Measurements from ENCODE around the gene HIRA.
"Not testable (repeated sequence)": the region's sequence is repeated elsewhere in the genome, so short reads cannot be mapped to it uniquely, and the experiment has no call there.

The HIRA gene

DNA sequence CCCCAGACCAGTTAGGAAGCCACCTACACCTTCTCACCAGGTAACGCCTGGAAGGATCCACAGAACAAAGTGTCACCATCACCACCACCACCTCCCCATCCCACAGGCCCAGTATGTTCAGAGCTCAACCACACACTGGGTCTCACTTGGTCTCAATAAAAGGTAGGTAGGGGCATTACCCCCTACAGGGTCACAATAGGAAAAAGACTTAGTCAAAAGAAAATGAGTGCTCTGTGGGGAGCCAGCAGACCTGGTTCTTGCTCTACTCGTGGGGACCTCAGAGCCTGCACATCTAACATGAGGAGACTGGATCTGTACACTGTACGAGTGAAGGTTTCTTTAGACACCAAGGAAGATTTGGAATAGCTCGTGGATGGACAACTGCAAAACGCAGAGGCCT lies 49.3 kb downstream of the HIRA start:
- DNase-seq = no peak

DNA sequence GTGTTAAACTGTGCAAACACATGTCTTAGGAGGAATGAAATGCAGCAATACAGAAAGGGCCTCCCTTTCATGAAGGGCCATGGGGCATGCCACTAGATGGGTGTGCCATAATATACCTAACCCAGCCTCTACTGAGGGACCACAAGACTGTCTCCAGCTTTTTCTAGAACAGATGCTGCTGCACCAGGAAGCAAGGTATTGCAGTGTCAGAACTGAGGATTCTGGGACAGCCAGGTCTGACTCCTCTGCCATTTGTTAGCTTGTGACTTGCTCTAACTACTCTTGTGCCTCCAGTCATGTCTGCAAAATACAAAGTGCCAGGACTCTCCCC lies 53.2 kb downstream of the HIRA start:
- no peak for DNase-seq

DNA sequence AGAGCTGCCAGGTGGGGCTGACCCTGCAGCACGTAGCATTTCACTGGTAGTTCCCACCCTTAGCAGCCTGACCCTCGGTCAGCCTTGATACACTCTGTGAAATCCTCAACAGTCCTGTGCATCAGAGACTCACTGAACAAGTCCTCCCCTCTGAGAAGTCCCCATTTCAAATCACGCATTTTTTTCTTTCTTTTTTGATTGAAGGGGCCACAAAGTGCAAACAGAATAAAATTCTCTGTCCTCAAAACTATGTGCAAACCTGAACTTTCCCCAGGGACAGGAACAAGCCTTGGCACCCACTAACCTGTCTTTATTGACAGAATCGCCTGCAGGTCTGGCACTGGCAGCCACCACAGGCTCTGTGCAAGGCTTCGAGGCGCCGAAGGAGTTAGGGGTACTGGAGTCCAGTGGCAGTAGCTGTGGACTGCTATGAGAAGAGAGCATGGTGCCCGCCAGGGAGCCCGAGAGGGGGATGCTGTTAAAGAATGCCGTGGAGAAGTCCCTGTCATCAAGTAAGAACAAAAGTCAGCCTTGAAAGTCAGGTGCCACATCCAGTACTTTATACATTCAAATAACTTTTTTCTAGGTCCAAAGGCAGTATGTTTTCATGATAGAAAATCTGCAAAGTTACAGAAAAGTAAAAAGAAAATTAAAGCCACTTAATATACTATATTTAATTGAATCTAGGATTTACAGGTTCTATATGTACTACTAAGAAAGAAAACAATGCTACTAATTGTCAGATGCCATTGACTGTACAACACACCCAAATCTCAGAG lies 53.8 kb downstream of the HIRA start:
- DNase-seq = no peak

DNA sequence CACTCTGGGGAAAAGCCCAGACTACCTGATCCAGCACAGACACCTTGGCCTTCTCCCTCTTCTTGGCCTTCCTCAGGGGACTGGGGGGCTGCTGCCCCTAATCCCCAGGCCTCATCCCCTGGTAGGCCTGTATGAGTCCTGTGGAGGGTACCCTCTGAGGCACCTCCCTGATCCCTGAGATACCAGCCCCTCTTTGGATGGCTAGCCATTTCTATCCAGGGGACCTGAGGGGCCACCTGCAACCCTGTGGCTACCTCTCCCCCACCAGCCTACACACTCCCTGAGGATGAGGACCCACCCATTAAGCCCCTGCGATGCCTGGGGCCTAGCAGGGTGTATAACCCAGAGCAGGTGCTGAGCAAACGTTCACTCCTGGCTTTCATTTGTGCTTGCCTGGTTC lies 54.6 kb downstream of the HIRA start:
- no peak for DNase-seq

DNA sequence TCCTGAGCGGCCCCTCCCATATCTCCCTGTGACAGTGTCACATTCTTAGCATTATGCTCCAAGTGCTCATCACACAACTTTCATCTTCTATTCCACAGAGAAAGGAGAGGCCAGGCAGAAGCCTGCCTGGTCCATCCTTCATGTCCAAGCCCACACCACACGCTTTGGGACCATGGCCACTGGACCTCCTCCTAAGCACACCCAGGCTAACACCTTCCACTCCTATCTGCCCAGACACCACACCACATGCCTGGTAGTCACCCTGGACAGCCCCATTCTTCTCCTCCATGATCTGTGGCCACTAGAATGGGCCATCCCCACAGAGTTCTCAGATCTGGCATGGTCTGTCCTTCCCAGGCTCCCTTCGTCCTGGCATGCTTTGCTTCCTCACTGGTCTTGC lies 55.3 kb downstream of the HIRA start:
- DNase-seq = no peak

DNA sequence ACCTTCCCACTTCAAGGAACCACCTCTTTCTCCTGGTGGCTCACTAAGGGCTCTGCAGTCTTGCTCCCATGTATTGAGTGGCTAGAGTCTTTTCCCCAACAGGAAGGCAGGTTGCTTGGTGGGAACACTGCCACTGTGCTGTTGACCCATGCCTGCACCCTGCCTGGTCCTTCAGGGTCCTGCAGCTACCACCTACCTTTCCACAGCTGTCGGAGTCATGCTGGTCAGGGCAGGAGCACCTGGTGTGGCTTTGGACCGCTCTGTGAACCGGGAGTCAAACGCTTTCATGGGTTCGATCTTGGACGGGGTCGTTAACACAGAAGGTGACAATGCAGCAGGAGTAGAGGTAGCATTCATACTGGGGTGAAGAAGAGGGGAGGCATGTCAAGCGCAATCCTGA lies 56.1 kb downstream of the HIRA start:
- no peak for DNase-seq

DNA sequence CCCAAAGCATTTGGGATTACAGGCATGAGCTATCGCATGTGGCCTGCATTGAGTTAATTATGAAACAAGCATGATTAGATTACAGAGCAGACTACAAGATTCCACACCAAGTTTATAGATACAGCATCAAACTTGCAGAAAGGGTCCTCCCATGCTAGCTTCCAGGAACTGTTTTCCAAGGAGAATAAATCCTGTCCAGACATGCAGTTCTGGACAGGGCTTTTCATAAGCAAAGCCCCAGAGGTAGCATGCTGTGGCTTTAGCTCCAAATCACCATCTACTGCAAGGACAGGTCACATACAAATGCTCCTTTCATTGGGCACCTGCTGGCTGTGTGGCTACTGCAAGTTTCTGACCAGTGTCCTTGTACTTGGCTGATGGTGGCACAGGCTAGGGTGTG lies 57.1 kb downstream of the HIRA start:
- no peak for DNase-seq

DNA sequence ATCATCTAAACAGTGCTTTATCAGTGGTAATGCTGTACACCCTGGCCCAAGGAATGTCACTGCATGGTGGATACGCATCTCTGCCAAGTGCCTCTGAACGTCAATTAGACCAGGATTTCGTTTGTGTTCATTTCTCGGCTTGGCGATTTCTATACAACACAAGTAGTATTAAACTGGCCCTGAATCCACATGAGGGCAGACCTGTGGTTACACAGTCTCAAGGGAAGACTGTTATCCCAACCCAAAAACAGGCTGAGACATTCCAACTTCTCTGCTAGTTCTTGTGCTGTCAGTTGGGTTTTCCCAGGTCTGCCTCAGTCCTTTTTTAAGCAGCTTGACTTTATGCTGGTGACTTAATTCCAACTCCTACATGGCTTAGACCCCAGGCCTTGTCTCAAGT lies 58.1 kb downstream of the HIRA start:
- no peak for DNase-seq

DNA sequence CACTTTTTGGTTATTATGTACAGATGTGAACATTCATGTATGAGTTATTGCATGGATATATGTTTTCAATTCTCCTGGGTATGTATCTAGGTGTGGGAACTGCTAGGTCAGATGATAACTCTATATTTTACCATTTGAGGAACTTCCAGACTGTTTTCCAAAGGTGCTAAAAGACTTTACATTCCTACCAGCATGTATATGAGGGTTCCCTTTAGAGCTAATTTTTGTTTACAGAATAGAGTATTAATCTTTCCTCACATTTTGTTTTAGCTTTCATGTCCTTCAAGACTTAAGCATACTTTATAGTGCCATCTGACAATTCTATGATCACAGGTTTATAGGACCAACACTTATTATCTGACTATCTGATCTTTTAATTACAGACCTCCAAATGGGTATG lies 59.6 kb downstream of the HIRA start:
- no peak for DNase-seq

DNA sequence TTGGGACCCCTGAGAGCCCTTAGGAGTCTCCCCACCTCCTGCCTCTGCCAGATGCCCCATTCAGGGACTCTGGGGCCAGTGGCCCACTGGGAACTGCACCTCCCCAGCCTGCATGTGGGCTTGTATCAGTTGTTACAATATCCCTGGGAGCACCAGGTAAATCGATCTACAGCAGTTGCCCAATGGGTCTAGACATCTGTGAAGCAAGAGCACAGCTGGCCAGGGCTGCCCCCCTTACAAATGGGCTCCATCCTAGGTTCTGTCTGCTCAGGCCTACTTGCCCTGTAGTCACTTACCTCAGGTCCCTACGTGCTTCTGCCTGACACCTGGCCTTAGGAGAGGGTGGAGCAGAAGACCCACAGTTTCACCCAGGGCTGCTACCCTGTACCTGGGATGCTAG lies 62.7 kb downstream of the HIRA start:
- no peak for DNase-seq

DNA sequence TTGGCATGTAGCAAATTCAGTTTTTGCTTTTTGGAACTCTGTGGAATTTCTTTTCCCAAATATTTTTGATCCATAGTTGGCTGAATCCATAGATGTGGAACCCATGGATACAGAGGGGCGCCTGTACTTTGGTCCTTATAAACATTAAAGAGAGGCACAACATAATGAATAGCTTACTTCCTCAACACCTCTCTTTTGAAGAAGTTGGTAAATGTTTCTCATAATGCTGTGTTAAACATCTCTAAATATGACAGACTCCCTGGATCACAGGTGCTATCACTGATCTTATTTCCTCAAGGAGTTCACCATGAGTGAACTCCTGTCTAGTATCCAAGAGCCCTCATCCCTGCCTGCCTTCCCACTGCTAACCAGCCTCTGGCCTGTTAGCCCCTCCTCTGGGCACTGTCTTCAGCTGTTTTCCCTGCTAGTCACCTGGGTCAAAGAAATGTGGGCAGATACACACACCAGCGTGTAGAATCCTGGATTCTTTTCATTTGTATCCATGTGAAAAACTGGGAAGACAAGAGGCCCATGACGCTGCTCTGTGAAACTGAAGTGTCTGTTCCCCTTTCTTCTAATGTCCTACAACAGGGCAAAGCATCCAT lies 63.7 kb downstream of the HIRA start:
- no peak for DNase-seq

DNA sequence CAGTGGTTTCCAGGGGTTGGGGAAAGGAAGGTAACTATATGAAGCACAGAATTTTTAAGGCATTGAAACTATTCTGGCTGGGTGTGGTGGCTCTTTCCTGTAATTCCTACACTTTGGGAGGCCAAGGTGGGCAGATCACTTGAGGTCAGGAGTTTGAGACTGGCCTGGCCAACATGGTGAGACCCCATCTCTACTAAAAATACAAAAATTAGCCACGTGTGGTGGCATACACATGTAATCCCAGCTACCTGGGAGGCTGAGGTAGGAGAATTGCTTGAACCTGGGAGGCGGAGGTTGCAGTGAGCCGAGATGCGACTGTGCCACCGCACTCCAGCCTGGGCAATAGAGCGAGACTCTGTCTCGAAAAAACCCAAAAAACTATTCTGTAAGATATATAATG lies 68.0 kb downstream of the HIRA start:
- DNase-seq = not testable (repeated sequence)

DNA sequence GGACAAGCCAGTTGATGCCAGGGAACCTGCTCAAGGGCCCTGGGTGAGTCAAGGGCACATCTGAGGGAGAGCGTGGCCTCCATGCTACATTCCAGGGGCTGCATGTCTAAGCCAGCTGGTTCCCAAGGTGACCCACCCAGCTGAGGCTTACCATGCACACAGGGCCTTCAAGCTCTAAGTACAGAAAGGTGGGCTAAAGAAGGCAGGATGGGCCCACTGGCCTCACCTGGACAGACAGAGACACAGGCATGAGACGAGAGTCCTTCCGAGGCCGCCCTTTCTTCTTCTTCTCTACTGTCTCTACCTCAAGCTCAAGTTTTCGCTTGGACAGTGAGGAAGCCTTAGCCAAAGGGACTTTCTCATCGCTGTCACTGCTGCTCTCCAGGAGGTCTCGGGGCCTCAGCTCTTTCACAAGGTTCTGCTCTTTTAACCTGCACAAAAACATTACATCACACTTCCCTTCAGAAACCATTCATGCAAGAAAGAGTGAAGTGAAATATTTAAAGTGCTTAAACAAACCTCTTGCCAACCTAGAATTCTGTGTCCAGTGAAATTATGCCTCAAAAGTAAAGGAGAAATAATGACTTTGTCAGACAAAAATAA lies 69.9 kb downstream of the HIRA start:
- no peak for DNase-seq

DNA sequence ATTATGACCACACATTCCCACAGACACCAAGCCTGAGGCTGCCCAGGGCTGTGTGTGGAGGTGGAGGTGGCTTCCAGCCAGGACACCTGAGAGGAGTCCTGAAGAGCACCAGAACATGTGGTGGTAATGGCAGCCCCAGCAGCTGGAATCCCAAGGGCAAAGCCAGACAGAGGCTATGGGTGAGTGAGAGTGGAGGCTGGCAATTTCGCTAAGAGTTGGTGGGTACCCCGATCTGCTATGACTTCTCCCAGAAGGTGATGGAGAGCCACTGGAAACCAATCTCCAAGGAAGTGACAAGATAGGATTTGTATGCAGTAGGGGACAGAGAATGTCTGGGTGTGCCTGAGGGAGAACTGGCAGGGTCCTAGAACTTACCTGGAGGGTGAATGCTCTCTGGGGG lies 70.7 kb downstream of the HIRA start:
- no peak for DNase-seq

DNA sequence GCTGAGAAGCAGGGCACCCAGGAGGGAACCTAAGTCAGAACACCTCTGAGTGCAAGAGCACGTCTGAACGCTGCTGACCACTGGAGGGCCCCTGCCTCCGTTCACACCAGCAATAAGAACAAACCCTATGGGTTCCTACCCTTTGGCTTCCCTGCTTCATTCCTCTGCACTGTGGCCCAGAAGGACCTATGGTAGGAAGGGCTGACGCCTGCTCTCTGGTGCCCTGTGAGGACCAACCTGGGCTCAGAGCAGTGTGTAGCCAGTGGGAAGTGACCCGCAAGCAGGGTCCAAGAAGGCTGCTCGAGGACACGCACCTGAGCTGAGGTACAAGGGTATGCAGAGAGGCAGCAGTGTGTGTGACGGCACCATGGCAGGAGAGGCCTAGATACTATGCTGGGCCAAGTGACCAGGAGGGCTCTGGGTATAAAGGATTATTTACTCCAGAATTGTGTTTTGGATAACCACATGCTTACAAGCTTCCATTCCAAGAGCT lies 71.2 kb downstream of the HIRA start:
- DNase-seq = no peak

DNA sequence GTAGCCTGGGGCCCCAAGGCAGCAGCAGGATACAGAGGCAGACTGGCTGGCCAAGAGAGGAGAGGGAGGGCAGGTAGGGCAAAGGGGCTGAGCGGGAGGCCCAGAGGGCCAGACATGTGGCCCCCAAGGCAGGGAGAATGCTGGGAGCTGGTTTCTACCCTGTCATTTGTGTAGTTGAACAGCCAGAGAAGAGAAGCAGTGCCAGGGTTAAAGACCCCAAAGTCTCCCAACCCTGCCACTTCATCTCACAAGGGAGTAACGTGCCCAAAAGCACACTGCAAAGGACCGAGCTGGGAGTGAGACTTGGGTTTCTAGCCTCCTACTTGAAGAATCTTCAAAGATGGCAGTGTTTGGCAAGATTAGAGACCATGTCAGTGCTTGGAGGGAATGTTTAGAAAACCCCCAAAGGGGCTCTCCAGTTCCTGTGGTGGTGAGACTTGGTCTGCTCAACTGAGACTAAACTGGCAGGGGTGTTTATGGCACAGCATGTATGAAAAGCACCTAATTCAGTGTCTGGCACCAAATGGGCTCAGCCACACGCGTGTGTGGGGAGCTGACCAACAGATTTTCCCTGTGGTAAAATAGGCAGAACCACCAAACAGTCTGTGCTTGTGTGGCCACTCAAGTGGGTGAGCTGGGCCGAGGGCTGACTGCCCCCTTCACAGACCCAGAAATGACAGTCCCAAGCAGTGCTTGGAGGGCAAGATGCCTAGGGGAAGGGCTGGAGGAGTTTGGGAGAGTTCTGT lies 71.8 kb downstream of the HIRA start:
- no peak for DNase-seq

DNA sequence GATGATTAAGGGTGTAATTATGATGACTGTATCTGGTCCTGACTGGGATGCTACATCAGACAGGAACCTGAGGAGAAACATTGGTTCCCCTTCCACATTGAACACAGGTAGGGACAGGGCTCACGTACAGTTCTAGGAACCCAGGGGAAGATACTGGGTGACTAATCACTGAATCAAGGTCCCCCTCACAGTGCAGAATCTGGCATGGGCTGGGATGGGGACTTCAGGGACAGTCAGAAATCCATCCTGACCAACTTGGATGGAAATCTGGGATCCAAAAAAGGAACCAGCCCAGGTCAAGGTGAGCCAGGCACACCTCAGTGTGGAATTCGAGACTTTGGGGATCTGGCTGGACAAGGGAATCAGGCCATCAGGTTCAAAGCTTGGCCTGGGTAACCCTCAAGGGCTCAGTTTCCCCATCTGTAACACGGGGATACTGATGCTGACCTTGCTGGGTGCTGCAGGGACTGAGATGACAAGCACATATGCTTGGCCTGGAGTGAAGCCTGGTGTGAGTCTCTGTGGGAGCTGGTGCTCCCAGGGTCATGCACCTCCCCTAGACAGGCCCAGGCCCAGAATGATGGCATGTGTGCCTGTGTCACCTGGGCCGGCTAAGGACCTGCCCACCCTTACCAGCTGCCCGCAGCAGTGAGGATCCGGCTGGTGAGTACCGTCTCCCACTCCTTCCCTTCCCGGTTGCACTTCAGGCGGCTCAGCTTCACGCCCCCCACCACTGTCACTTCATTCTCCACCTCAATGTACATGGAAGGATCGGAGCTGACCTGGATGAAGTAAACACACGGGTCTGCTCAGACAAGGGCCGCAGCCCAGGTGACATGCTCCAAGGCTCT lies 72.6 kb downstream of the HIRA start:
- no peak for DNase-seq

DNA sequence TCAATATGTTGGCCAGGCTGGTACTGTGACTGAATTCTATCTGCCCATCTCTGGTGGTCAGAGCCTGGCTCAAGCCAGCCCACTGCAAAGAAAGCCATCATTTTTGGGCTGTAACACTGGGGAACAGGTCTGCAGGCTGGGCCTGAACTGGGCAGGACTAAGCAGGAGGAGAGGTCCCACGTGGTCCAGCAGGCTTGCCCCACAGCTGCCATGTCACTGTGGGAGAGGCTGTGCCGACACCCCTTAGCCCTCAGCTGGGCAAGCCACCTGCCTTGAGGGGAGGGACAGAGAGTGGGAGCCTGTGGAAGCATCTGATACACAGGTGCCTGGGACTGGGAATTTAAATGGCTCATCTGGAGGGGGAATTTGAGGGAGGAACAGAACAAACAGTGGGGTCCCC lies 73.3 kb downstream of the HIRA start:
- DNase-seq = no peak

DNA sequence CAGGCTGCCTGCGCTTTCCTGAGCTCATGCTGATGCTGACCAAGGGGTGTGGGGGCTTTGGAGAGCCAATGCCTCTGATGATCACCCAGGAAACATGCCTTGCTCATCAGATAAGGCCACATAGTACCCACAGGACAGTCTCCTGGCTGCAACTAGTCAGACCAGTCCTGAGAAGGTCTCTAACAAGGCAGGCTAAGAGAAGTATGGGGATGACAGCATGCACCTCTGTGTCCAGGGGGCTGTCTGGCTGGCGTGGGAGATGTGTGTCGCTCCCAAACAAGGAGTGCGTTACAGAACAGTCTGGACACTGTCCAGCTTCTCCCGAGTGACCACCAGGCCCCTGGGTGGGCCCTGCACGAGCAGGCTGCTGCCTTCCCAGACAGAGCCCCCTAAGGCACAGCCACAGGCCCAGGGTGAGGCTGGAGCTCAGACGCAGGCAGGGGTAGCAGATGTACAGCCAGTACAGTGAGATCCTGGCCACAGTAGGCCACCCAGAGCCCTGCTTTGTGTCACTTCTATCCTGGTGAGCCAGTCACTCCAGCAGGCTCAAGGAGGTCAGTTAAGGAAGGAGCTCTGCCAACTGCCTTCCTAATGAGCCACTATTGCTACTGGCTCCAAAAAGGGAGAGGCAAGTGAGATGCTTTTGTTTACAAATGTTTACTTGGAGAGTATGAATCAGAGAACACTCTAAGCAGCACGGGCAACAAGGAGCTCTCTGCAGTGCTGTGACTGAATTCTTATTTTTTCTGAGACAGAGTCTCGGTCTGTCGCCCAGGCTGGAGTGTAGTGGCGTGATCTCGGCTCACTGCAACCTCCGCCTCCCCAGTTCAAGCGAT lies 74.0 kb downstream of the HIRA start:
- no peak for DNase-seq

DNA sequence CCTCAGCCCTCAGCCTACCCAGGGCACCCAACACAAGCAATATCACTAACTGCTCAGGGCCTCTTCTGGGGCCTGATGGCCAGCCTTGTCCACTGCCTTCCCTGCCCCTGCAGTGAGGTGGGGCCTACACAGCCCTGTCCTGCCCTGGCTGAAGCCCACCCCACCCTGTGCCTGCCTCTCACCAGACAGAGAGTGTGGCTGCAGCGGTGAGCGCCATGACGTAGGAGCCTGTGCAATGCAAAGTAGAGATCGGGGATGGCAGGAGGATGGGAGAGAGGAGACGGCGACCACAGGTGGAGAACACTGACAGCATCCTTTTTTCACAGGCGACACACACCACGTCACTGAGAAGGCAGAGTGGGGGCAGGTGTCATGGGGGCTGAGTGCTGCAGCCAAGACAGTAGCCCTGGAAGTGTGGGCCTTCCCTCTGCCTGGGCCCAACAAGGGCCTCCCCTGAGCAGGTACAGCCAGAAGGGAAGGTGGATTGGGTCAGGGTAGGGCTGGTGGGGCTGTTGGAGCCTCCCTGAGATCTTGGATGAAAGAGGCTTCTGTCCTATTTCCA lies 74.7 kb downstream of the HIRA start:
- no peak for DNase-seq

DNA sequence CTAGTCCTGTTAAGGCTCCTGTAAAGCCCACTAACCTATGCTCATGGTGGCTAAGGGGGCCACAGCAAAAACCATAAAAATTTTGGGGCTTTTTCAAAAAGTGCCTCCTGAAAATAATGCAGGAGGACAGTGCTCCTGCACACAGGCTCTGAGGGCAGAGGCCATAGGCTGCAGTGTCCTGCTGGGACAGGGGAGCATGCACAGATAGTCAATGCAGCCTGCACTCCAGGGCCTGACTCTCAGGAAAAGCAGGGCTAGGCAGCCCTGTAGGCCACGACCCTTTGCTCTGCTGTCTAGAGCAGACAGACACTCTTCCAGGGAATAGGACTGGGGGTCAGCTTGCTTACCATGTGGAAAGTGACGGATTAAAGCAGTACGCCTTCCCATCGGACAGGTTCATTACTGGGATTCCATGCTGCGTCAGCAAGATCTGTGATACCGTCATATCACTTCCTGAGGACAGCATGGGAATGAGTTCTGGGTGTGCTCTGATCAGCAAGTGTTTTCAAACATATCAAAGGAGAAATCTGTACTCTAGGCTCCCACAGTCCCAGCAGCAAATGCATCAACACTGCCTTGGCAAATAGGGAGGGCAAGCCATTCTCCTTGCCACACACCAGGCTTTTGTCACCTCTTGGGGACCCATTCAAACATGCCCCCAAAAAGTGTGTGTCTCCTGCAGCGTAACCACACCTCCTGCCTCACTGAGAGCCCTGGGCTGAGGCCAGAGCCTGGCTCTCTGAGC lies 75.9 kb downstream of the HIRA start:
- no peak for DNase-seq

Measured in right forelimb (tissue), 1 donor.